GM12864 (cell line): Measurements from ENCODE around the gene PDIA6.

Experiments used
- DNase-seq: peaks from one replicate; pipeline ENCODE4 v3.0.0-alpha.2; 2011; ENCODE audit warnings: low read depth
- H3K4me3 ChIP-seq: 2 replicates; pipeline ENCODE4 v1.5.1; 2011; ENCODE audit warnings: mild to moderate bottlenecking, low read depth, low read length, control low read depth
- TF ChIP-seq, protein P1 (sequence below): IDR thresholded peaks from 2 replicates; pipeline ENCODE4 v1.5.1; 2011; ENCODE audit warnings: low read depth, mild to moderate bottlenecking, moderate library complexity, low read length, control low read depth, inconsistent platforms; ENCODE audit errors: missing control alignments

Gene PDIA6

DNA sequence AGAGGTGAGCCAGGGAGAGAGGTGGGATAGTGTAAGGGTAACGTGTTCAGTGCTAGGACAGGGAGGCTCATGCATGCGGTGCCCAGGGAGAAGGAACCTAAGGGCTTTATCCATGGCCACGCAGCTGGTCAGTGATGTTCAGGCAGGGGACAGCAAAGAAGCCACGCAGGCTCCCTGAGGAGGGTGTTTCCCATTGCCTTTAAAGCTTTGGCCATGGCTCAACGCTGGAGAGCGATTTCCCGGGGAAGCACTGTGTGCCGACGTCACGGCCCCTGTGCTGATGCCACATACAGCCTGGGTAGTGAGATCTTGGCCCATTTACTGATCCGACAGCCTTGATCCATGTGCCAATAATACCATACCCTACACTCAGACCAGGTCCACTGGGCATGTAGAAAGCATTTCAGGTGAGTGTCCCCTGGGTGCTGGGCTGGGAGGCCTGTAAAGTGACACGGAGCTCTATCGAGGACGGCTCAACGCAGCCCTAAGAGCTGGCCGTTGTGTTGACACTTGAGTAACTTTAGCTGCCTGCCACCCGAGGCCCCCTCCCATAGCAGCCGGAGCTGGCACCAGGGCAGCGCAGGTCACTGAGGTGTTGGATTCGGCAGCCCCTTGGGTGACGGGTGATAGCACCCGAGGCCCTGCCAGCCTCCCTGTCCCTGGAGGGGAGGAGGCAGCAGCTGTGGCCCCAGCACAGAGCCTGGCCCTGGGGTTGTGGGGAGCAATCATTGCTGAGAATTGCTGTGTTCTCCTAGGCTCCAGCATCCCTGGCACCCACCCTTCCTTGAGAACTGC lies 41.4 kb downstream of the PDIA6 start:
- TF ChIP-seq, protein P1, sequence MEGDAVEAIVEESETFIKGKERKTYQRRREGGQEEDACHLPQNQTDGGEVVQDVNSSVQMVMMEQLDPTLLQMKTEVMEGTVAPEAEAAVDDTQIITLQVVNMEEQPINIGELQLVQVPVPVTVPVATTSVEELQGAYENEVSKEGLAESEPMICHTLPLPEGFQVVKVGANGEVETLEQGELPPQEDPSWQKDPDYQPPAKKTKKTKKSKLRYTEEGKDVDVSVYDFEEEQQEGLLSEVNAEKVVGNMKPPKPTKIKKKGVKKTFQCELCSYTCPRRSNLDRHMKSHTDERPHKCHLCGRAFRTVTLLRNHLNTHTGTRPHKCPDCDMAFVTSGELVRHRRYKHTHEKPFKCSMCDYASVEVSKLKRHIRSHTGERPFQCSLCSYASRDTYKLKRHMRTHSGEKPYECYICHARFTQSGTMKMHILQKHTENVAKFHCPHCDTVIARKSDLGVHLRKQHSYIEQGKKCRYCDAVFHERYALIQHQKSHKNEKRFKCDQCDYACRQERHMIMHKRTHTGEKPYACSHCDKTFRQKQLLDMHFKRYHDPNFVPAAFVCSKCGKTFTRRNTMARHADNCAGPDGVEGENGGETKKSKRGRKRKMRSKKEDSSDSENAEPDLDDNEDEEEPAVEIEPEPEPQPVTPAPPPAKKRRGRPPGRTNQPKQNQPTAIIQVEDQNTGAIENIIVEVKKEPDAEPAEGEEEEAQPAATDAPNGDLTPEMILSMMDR = no peak
- no peak overlapping the region for H3K4me3 ChIP-seq
- no peak for DNase-seq

DNA sequence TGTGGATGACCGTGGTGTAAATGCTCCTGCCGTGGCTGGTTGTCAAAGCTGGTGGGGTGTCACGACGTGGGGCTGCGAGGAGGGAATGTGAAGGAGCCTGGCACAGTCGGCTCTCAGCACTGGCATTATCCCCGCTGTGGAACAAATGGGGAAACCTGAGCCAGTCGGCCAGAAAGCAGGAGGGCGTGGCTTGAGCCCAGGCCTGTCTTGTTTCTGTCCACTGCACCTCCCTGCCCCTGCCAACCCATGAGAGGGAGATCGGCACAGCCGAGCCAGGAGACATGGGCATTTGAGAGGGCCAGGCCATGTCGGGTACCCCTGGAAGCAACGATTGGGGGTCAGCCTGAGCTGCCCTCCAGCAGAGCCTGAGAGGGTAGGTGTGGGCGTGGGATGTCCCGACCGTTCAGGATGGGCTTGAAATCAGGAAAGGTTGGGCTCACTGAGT lies 44.5 kb downstream of the PDIA6 start:
- TF ChIP-seq, protein P1 = no peak
- DNase-seq = no peak
- no peak overlapping the region for H3K4me3 ChIP-seq

DNA sequence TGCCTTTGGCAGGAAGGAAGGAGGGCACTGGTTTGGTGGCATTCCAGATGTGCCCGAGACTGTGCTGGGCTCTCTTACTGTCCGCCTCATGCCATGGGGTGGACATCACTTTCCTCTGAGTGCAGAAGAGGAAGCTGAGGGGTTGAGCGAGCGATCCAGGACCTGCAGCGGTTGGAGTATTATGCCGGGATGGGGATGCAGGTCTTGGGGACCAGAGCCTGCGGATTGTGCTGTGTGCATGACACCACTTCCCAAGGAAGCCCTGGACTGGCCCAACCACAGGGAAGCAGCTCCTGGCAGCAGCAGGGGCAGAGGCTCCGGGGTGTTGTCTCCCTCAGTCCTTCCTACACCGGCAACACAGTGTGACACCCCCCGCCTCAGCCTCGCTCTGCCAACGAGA lies 46.7 kb downstream of the PDIA6 start:
- no peak for DNase-seq
- TF ChIP-seq, protein P1 = no peak

DNA sequence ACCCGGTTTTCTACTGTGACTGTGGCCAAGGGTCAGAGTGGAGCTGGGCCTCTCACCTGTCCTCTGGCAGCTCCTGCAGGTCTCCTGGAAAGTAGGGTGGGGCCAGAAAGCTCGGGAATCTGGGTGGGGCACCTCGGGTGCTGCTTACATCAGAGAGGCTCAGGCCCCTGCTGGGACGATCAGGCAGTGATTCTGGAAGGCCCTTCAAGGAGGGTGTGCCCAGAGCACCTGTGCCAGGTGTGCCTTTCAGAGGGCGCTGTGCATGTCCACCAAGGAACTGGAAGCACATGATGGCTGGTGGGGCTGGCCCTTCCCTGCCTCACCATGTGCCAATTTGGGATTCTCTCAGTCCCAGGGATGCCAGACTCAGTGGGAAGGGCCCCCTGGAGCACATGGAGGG lies 47.1 kb downstream of the PDIA6 start:
- H3K4me3 ChIP-seq = no peak overlapping the region
- DNase-seq = no peak
- TF ChIP-seq, protein P1 = no peak

More for the DNA sequence above, 46.7 kb downstream of the PDIA6 start:
- no peak overlapping the region for H3K4me3 ChIP-seq

DNA sequence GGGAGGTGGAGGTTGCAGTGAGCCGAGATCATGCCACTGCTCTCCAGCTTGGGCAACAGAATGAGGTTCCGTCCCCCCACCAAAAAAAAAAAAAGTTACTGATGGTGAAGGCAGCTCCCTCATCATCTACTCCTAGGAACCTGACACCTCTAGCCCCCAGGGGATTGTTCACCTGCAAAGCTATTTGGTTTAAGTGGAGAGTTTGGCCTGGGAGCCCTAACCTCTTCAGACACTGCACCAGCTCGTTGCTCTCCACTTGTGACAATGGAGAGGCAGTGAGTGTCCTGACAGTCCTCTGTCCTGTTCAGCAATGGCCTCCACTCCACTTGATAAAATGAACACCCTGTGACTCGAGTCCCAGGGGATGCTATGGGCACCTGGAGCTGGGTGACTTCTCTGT lies 47.7 kb downstream of the PDIA6 start:
- no peak for DNase-seq
- TF ChIP-seq, protein P1 = no peak
- H3K4me3 ChIP-seq = no peak overlapping the region

DNA sequence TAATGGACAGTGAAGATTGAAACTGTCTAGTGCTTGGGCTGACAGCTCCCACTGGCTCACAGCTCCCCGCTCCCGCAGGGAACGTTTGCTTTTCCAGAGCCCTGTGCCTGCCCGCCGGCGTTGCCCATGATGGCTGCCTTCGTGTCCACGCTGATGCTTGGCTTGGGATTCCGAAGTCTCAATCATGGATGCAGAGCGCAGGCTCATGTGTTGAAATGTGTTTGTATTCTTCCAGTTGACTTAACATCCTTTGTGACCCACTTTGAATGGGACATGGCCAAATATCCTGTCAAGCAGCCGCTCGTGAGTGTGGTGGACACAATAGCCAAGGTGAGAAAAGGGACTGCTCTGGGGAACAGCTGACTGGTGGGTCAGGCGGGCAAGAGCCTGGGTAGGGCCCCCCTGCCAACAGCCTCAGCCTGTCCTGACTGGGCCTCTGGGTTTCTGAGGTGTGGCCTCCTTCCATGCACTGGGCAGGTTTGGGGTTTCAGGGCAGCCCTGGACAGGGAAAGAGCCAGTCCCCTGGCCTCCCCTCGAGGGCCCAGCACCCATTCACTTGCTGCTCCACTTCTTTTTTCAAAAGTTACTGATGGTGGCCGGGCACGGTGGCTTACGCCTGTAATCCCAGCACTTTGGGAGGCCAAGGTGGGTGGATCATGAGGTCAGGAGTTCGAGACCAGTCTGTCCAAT lies 48.3 kb downstream of the PDIA6 start:
- no peak for DNase-seq

More for the DNA sequence above, 48.3 kb downstream of the PDIA6 start:
- no peak overlapping the region for H3K4me3 ChIP-seq
- TF ChIP-seq, protein P1 = no peak
